Peyer's patch (tissue), 4 donors: ENCODE results near the gene HRH2.

Experiments used
- CTCF ChIP-seq, 6 experiments: fragments of 450-650 bp in 4 of 6; fragments of 200-600 bp in 2 of 6; sonication (generic) in 1 of 6; IDR thresholded peaks; one replicate each; pipeline ENCODE4 v1.5.1; 2017 to 2019; ENCODE audit warnings: antibody characterized with exemption in 6 of 6, mild to moderate bottlenecking in 3 of 6, moderate library complexity in 1 of 6
- POLR2A ChIP-seq, 2 donors: fragments of 450-650 bp; IDR thresholded peaks; one replicate each; pipeline ENCODE4 v1.5.1; 2017; ENCODE audit warnings: antibody characterized with exemption in 2 of 2, mild to moderate bottlenecking in 2 of 2, moderate library complexity in 2 of 2

- TF ChIP-seq CTCF (IDR thresholded peaks at IDR 0.05) (no peak), POLR2A (IDR thresholded peaks at IDR 0.05) (no peak)
These were observed 41.8 kb upstream of the HRH2 start for GRCh38 chr5:175616083-175616482.
